Measurements from ENCODE around the gene RAB37.

RAB37 gene

DNA sequence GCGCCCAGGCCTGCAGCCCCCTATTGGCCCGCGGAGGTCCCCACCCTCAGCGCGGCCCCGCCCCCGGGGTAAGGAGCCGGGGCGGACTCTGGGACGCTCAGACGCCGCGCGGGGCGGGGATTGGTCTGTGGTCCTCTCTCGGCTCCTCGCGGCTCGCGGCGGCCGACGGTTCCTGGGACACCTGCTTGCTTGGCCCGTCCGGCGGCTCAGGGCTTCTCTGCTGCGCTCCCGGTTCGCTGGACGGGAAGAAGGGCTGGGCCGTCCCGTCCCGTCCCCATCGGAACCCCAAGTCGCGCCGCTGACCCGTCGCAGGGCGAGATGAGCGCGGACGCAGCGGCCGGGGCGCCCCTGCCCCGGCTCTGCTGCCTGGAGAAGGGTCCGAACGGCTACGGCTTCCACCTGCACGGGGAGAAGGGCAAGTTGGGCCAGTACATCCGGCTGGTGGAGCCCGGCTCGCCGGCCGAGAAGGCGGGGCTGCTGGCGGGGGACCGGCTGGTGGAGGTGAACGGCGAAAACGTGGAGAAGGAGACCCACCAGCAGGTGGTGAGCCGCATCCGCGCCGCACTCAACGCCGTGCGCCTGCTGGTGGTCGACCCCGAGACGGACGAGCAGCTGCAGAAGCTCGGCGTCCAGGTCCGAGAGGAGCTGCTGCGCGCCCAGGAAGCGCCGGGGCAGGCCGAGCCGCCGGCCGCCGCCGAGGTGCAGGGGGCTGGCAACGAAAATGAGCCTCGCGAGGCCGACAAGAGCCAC lies 11.6 kb downstream of the RAB37 start, which contains the start of gene NHERF1:
NHERF1 (plus strand) TSS at position 100 of the 750 bp plus-strand sequence; CDS start at position 319, 219 bp downstream.
- peaks cover 42 to 52% of the 10 kb centered on the region in 2 experiments for H3K4me1 ChIP-seq (ENCODE audit: control insufficient read depth in 1 of 2, insufficient read depth in 2 of 2, low read length in 2 of 2)
- H3K4me2 ChIP-seq (ENCODE audit: low read length): peak within 1 kb of the TSS; percentile 80
- DNase-seq: peak; percentile 92 to 98
- no CpG with 5 or more reads among the region's 90 CpGs for WGBS (ENCODE audit: extremely low coverage, insufficient coverage, insufficient read length)
- H4K91ac ChIP-seq (ENCODE audit: low read depth, low read length): peak within 1 kb of the TSS; percentile 65
- H3K18ac ChIP-seq (ENCODE audit: low read length): peak within 1 kb of the TSS; percentile 12
- H2BK120ac ChIP-seq (ENCODE audit: insufficient read depth, low read length, poor library complexity): peak within 1 kb of the TSS; percentile 44
- peak within 1 kb of the TSS; percentile 82 for H3K4me3 ChIP-seq (ENCODE audit: low read depth, low read length)
- peak within 1 kb of the TSS; percentile 60 for H2AK5ac ChIP-seq (ENCODE audit: low read length)
- H2BK12ac ChIP-seq (ENCODE audit: low read length): peak within 1 kb of the TSS; percentile 71
- no peaks in the 10 kb centered on the region for H3K9me3 ChIP-seq (ENCODE audit: insufficient read depth, low read depth, low read length)
- no peak within 1 kb of the TSS for H3K23ac ChIP-seq (ENCODE audit: low read length)
- H3K4ac ChIP-seq (ENCODE audit: low read depth, low read length): peak within 1 kb of the TSS; percentile 83
- peak within 1 kb of the TSS; percentile 56 for H2AFZ ChIP-seq (ENCODE audit: insufficient read depth, low read length, poor library complexity)
- H4K8ac ChIP-seq (ENCODE audit: low read depth, low read length): peak within 1 kb of the TSS; percentile 47
- H3K36me3 ChIP-seq (ENCODE audit: control insufficient read depth in 1 of 2, insufficient read depth in 2 of 2, low read length in 2 of 2): no peaks in the 10 kb centered on the region
- peaks cover 11% of the 10 kb centered on the region for H3K79me1 ChIP-seq (ENCODE audit: low read length)
- H2BK5ac ChIP-seq (ENCODE audit: low read depth, low read length, poor library complexity): peak within 1 kb of the TSS; percentile 41
- H3K27ac ChIP-seq (ENCODE audit: low read depth, low read length): peak within 1 kb of the TSS; percentile 58
- peak within 1 kb of the TSS; percentile 65 for H3K14ac ChIP-seq (ENCODE audit: low read length)
- H3K79me2 ChIP-seq (ENCODE audit: control insufficient read depth, insufficient read depth, low read length, poor library complexity): peaks cover 20% of the 10 kb centered on the region
- H4K12ac ChIP-seq (ENCODE audit: low read depth, low read length): peak within 1 kb of the TSS; percentile 16
- H3K9ac ChIP-seq (ENCODE audit: low read length): peak within 1 kb of the TSS; percentile 30
- H3K27me3 ChIP-seq (ENCODE audit: insufficient read depth, low read length): no peaks in the 10 kb centered on the region

DNA sequence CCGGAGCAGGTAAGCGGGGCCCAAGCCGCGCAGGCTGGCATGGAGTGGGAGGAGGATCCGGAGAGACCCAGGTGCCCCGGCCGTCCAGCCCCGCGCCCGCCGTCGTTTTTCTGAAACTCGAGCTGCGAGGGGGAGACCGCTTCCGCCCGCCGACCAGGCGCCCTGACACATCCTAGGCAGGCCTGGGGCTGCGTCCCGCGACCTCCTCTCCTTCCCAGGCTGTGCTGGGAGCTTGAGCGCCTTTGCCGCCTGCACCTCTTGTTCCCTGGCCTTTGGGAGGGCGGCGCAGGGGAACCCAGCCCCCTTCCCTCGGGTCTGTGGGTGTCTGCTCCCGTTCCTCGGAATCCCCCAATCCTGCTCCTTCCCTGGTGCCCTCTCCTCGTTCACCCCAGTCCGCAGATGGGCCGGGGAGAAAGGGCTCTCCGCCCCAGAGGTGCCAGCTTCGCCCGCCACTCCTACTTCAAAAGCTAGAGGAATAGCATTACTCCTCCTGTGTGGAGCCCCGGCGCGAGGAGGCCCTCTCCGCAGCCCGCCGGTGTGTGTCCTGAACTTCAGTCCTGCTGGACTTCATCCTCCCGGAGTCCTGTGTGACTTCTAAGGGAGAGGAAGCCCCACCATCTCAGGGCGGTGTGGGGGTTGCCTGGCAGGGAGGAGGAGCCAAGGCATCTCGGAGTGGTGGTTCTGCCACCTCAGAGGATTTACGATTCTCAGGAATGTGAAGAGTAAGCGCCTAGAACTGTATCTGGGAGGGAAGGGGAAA lies 12.4 kb downstream of the RAB37 start:
- Histone ChIP-seq H2BK12ac (ENCODE audit: low read length) (peak overlapping the region; percentile 13), H3K9ac (ENCODE audit: low read length) (peak overlapping the region; percentile 28), H3K9me3 (ENCODE audit: insufficient read depth, low read depth, low read length) (no peaks in the 10 kb centered on the region), H3K79me1 (ENCODE audit: low read length) (peaks cover 11% of the 10 kb centered on the region), H3K4ac (ENCODE audit: low read depth, low read length) (peak overlapping the region; percentile 83), H3K27me3 (ENCODE audit: insufficient read depth, low read length) (no peaks in the 10 kb centered on the region), H4K91ac (ENCODE audit: low read depth, low read length) (peak overlapping the region; percentile 28), H2BK120ac (ENCODE audit: insufficient read depth, low read length, poor library complexity) (peak overlapping the region; percentile 10), H3K27ac (ENCODE audit: low read depth, low read length) (no peak overlapping the region), H3K4me3 (ENCODE audit: low read depth, low read length) (peak overlapping the region; percentile 82), H3K18ac (ENCODE audit: low read length) (peak overlapping the region; percentile 12), H2AK5ac (ENCODE audit: low read length) (no peak overlapping the region), H3K14ac (ENCODE audit: low read length) (peak overlapping the region; percentile 10), H4K12ac (ENCODE audit: low read depth, low read length) (peak overlapping the region; percentile 16), H2BK5ac (ENCODE audit: low read depth, low read length, poor library complexity) (peak overlapping the region; percentile 25), H2AFZ (ENCODE audit: insufficient read depth, low read length, poor library complexity) (peak overlapping the region; percentile 56), H3K36me3 (ENCODE audit: control insufficient read depth in 1 of 2, insufficient read depth in 2 of 2, low read length in 2 of 2) (no peaks in the 10 kb centered on the region), H3K4me1 (ENCODE audit: control insufficient read depth in 1 of 2, insufficient read depth in 2 of 2, low read length in 2 of 2) (peaks cover 42 to 52% of the 10 kb centered on the region in 2 experiments), H3K79me2 (ENCODE audit: control insufficient read depth, insufficient read depth, low read length, poor library complexity) (peaks cover 20% of the 10 kb centered on the region), H3K4me2 (ENCODE audit: low read length) (peak overlapping the region; percentile 80), H3K23ac (ENCODE audit: low read length) (no peak overlapping the region), H4K8ac (ENCODE audit: low read depth, low read length) (peak overlapping the region; percentile 18)
- DNase-seq: no peak
- WGBS (ENCODE audit: extremely low coverage, insufficient coverage, insufficient read length): no CpG with 5 or more reads among the region's 46 CpGs

DNA sequence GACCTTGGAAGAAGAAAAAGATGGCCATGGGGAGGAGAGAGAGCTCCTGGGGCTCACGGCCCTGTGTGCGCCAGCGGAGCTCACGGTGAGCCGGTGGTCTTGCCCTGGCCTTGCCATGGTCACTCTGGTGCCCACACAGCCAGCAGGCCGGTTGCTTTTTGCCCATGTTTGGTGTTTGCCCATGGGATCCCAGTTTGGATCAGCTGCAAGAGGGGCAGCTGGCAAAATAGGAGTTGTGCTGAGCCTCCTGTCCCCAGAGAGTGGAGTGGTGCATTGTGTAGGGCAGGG lies 12.9 kb downstream of the RAB37 start:
- Histone ChIP-seq H2BK12ac (ENCODE audit: low read length) (peak overlapping the region; percentile 20), H3K4me1 (ENCODE audit: control insufficient read depth in 1 of 2, insufficient read depth in 2 of 2, low read length in 2 of 2) (peaks cover 39 to 48% of the 10 kb centered on the region in 2 experiments), H3K79me2 (ENCODE audit: control insufficient read depth, insufficient read depth, low read length, poor library complexity) (peaks cover 20% of the 10 kb centered on the region), H3K4me2 (ENCODE audit: low read length) (peak overlapping the region; percentile 80), H3K9ac (ENCODE audit: low read length) (no peak overlapping the region), H4K12ac (ENCODE audit: low read depth, low read length) (no peak overlapping the region), H3K18ac (ENCODE audit: low read length) (peak overlapping the region; percentile 11), H4K8ac (ENCODE audit: low read depth, low read length) (no peak overlapping the region), H3K27ac (ENCODE audit: low read depth, low read length) (no peak overlapping the region), H3K27me3 (ENCODE audit: insufficient read depth, low read length) (no peaks in the 10 kb centered on the region), H3K4ac (ENCODE audit: low read depth, low read length) (peak overlapping the region; percentile 95), H3K4me3 (ENCODE audit: low read depth, low read length) (no peak overlapping the region), H2AFZ (ENCODE audit: insufficient read depth, low read length, poor library complexity) (peak overlapping the region; percentile 4), H2BK5ac (ENCODE audit: low read depth, low read length, poor library complexity) (peak overlapping the region; percentile 22), H3K36me3 (ENCODE audit: control insufficient read depth in 1 of 2, insufficient read depth in 2 of 2, low read length in 2 of 2) (no peaks in the 10 kb centered on the region), H3K14ac (ENCODE audit: low read length) (peak overlapping the region; percentile 40), H2BK120ac (ENCODE audit: insufficient read depth, low read length, poor library complexity) (no peak overlapping the region), H3K23ac (ENCODE audit: low read length) (no peak overlapping the region), H2AK5ac (ENCODE audit: low read length) (no peak overlapping the region), H4K91ac (ENCODE audit: low read depth, low read length) (no peak overlapping the region), H3K79me1 (ENCODE audit: low read length) (peaks cover 11% of the 10 kb centered on the region), H3K9me3 (ENCODE audit: insufficient read depth, low read depth, low read length) (no peaks in the 10 kb centered on the region)
- no CpG with 5 or more reads among the region's 6 CpGs for WGBS (ENCODE audit: extremely low coverage, insufficient coverage, insufficient read length)
- DNase-seq: no peak

DNA sequence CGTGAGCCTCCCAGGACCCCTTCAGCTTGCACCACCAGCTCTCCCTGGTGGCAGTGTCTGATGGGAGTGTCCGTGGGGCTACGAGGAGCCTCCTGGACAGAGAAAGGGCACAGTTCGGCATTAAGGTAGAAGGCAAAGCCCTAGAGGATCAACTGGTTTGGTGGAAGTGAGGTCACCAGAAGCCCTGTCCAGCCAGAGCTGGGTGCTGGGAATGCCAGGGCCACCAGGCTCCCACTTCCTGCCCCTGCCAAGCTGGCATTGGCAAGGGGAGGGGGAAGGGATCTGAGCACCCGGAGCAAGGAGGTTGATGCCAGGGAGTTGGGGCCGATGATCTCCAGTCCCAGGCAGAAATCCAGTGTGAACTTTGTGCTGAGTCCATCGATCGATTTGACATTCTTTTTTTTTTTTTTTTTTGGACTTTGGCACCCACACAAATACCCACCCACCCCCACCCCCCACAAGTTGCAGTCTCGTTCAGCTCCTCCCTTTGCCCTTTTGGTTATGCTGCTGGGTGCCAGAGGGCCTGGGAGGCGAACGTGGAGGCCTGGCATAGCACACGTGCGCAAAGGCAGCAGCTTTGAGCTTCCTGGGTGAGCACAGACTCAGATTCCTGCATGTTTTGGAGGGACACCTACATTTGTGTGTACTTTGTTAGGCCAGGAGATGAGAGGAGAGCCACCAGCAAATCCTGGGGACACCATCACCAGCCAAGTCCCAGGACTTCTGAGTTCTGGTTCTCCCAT lies 13.4 kb downstream of the RAB37 start:
- Histone ChIP-seq H4K8ac (ENCODE audit: low read depth, low read length) (no peak overlapping the region), H3K36me3 (ENCODE audit: control insufficient read depth in 1 of 2, insufficient read depth in 2 of 2, low read length in 2 of 2) (no peaks in the 10 kb centered on the region), H3K27me3 (ENCODE audit: insufficient read depth, low read length) (no peaks in the 10 kb centered on the region), H2AFZ (ENCODE audit: insufficient read depth, low read length, poor library complexity) (peak overlapping the region; percentile 4), H3K79me2 (ENCODE audit: control insufficient read depth, insufficient read depth, low read length, poor library complexity) (peaks cover 25% of the 10 kb centered on the region), H4K12ac (ENCODE audit: low read depth, low read length) (no peak overlapping the region), H3K27ac (ENCODE audit: low read depth, low read length) (no peak overlapping the region), H3K4me1 (ENCODE audit: control insufficient read depth in 1 of 2, insufficient read depth in 2 of 2, low read length in 2 of 2) (peaks cover 35 to 46% of the 10 kb centered on the region in 2 experiments), H3K9me3 (ENCODE audit: insufficient read depth, low read depth, low read length) (no peaks in the 10 kb centered on the region), H2BK12ac (ENCODE audit: low read length) (peak overlapping the region; percentile 20), H3K4ac (ENCODE audit: low read depth, low read length) (peak overlapping the region; percentile 95), H3K14ac (ENCODE audit: low read length) (peak overlapping the region; percentile 40), H2BK5ac (ENCODE audit: low read depth, low read length, poor library complexity) (peak overlapping the region; percentile 22), H3K18ac (ENCODE audit: low read length) (peak overlapping the region; percentile 11), H3K4me3 (ENCODE audit: low read depth, low read length) (no peak overlapping the region), H3K79me1 (ENCODE audit: low read length) (peaks cover 11% of the 10 kb centered on the region), H2AK5ac (ENCODE audit: low read length) (no peak overlapping the region), H3K9ac (ENCODE audit: low read length) (no peak overlapping the region), H3K4me2 (ENCODE audit: low read length) (peak overlapping the region; percentile 80), H2BK120ac (ENCODE audit: insufficient read depth, low read length, poor library complexity) (no peak overlapping the region), H4K91ac (ENCODE audit: low read depth, low read length) (no peak overlapping the region), H3K23ac (ENCODE audit: low read length) (no peak overlapping the region)
- no peak for DNase-seq
- no CpG with 5 or more reads among the region's 13 CpGs for WGBS (ENCODE audit: extremely low coverage, insufficient coverage, insufficient read length)
